Type B pancreatic cell (in vitro differentiated cells): ENCODE measurements around the gene GRIK2. TPM values are rescaled to one million over a fixed set of nuclear protein-coding genes. Genes with fewer than 3 reads are reported as not detected.

Experiments used
- DNase-seq: peaks from one replicate; pipeline ENCODE4 v3.0.0; 2021; ENCODE audit warnings: mixed read lengths; ENCODE audit not compliant: unreplicated experiment; ENCODE audit errors: extremely low spot score
- H3K27ac Mint-ChIP-seq: 2 replicates; pipeline ENCODE4 v1.8.0; 2021; ENCODE audit warnings: mild to moderate bottlenecking, mixed read lengths
- H3K27me3 Mint-ChIP-seq: 2 replicates; pipeline ENCODE4 v1.8.0; 2021; ENCODE audit warnings: mixed read lengths
- H3K36me3 Mint-ChIP-seq: 2 replicates; pipeline ENCODE4 v1.8.0; 2021; ENCODE audit warnings: mixed read lengths
- H3K4me1 Mint-ChIP-seq: one replicate; pipeline ENCODE4 v1.8.0; 2021; ENCODE audit warnings: mixed read lengths; ENCODE audit not compliant: unreplicated experiment
- H3K4me3 Mint-ChIP-seq: 2 replicates; pipeline ENCODE4 v1.8.0; 2021; ENCODE audit warnings: mild to moderate bottlenecking, mixed read lengths
- H3K9me3 Mint-ChIP-seq: 2 replicates; pipeline ENCODE4 v1.8.0; 2021; ENCODE audit warnings: mixed read lengths
- total RNA-seq: library from RNA; stranded (reverse); gene quantifications from 2 replicates; pipeline ENCODE4 v1.2.1, GENCODE V29; 2021; ENCODE audit warnings: low replicate concordance
- TF ChIP-seq, protein P1 (sequence below): fragments of 200-600 bp; sonication (generic); conservative IDR thresholded peaks from 2 replicates; pipeline ENCODE4 v1.5.0; 2021; ENCODE audit warnings: antibody characterized with exemption, mild to moderate bottlenecking

The GRIK2 gene
- total RNA-seq, 1 donor from 2014 or later = 4.8 TPM

DNA sequence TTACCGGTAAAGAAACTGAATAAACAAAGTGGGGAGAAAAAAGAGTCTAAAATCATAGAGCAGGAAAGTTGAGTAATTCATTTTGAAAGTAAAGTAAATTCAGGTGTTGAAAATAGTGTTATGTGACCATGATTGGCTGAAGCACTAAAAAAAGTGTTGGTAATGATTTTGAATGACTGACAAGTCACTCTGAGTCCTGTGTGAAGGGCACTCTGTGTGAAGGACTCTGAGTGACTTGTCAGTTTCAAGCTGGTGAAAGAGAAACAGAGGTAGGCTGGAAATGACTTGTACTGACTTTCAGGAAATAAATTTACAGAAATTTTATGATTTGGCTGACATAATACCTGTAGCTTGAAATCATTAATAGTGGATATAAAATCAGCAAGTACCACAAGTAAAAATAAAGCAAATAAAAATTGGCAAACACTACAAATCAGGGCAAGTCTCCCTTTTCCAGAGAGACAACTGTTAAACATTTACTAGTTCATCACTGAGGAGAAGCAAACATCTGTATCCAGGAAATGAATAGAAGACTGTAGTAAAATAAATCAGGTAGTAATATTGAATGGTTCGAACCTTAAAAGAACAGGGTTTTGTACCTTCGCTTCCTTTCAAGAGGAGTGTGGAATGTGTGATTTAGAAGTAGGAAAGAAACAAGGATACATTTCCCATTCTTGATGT lies 630.6 kb downstream of the GRIK2 start:
- no peak overlapping the region for H3K4me3 Mint-ChIP-seq
- no peaks in the 10 kb centered on the region for H3K27me3 Mint-ChIP-seq
- TF ChIP-seq, protein P1, sequence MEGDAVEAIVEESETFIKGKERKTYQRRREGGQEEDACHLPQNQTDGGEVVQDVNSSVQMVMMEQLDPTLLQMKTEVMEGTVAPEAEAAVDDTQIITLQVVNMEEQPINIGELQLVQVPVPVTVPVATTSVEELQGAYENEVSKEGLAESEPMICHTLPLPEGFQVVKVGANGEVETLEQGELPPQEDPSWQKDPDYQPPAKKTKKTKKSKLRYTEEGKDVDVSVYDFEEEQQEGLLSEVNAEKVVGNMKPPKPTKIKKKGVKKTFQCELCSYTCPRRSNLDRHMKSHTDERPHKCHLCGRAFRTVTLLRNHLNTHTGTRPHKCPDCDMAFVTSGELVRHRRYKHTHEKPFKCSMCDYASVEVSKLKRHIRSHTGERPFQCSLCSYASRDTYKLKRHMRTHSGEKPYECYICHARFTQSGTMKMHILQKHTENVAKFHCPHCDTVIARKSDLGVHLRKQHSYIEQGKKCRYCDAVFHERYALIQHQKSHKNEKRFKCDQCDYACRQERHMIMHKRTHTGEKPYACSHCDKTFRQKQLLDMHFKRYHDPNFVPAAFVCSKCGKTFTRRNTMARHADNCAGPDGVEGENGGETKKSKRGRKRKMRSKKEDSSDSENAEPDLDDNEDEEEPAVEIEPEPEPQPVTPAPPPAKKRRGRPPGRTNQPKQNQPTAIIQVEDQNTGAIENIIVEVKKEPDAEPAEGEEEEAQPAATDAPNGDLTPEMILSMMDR = no peak
- H3K4me1 Mint-ChIP-seq = peaks cover 3% of the 10 kb centered on the region
- no peaks in the 10 kb centered on the region for H3K9me3 Mint-ChIP-seq
- DNase-seq = no peak
- H3K36me3 Mint-ChIP-seq = no peaks in the 10 kb centered on the region
- no peak overlapping the region for H3K27ac Mint-ChIP-seq

DNA sequence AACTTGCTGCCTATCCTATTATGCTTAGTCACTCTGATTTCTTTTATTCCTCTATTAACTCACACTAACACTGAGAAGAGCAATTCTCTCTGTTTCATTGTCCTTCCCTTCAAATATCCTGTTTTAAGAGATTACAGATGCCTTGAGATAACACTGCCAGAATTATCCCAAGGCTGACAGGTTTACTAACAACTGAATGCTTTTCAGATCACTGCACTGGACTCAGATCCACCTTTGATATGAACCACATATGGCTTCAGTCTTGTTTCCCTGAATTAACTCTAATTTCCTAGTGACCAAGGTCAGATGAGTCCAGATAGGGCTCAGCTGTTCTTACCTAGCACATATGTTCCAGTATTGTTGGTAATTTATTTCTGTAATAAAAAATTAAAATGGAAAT lies 633.1 kb downstream of the GRIK2 start:
- Mint-ChIP-seq H3K9me3 (no peaks in the 10 kb centered on the region), H3K27me3 (no peaks in the 10 kb centered on the region), H3K4me3 (no peak overlapping the region), H3K4me1 (peaks cover 3% of the 10 kb centered on the region), H3K27ac (no peak overlapping the region), H3K36me3 (no peaks in the 10 kb centered on the region)
- DNase-seq = no peak
- TF ChIP-seq, protein P1 = no peak

DNA sequence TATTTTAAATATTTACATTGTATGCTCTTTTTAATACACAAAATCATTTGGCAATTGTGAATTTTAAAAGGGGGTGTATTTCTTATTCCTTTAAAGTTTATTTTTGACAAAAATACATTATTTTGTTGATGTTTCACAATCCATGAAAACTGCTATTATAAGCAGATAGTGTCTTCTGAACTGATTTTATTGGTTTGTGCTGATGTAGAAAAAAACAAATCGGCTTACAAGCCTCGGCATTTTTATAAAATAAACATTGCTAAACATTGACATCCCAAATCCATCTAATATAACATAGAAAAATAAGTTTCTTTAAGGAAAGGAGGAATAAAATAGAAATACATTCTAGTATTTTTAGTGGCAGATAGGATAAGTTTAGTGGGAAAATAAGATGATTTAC lies 634.7 kb downstream of the GRIK2 start:
- no peaks in the 10 kb centered on the region for H3K36me3 Mint-ChIP-seq
- no peaks in the 10 kb centered on the region for H3K27me3 Mint-ChIP-seq
- no peak overlapping the region for H3K27ac Mint-ChIP-seq
- no peaks in the 10 kb centered on the region for H3K9me3 Mint-ChIP-seq
- no peak overlapping the region for H3K4me3 Mint-ChIP-seq
- no peak for DNase-seq
- H3K4me1 Mint-ChIP-seq = peaks cover 3% of the 10 kb centered on the region
- TF ChIP-seq, protein P1 = no peak

DNA sequence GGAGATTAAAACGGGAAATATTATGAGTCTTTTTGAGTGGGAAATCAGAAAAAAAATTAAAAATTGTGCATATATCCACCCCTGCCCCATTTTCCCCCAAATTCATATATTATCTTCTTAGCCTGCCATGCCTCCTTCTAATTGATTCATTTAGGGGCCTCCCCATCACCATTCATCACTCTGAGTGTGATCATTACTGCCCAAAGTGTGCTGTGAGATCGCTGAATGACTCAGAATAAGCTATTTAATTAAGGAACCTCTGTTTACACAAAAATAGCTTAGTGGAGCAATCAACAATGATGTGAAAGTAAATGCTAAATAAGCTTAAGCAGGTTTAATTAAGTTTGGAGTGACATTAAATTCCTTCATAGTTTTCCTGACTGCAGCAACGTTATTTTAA lies 645.5 kb downstream of the GRIK2 start:
- no peak overlapping the region for H3K27ac Mint-ChIP-seq
- H3K36me3 Mint-ChIP-seq = no peaks in the 10 kb centered on the region
- TF ChIP-seq, protein P1 = no peak

DNA sequence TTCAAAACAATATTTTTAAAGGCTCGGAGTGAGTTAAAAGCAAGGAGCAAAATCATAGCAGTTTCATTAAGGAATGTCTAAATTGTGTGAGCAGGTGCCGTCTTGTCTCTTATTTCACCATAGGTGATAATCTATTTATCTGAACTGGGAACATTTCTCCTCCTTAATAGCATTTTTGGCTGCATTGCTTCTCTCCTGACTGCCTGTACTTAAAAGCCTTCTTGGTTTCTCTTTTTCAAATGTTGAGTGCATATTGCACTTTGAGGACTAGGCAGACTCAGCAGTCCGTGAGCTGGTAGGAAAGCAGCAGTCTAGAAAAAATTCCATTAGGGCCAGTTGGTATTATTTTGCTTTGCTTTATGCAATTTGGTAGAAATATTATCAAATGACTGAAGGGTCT lies 645.9 kb downstream of the GRIK2 start:
- H3K4me3 Mint-ChIP-seq = no peak overlapping the region
- H3K4me1 Mint-ChIP-seq = no peaks in the 10 kb centered on the region
- no peak for DNase-seq
- TF ChIP-seq, protein P1 = no peak
- peaks cover under 1% of the 10 kb centered on the region for H3K9me3 Mint-ChIP-seq
- no peaks in the 10 kb centered on the region for H3K36me3 Mint-ChIP-seq
- H3K27ac Mint-ChIP-seq = no peak overlapping the region
- H3K27me3 Mint-ChIP-seq = no peaks in the 10 kb centered on the region

More for the DNA sequence above, 645.5 kb downstream of the GRIK2 start:
- DNase-seq = no peak
- Mint-ChIP-seq H3K9me3 (no peaks in the 10 kb centered on the region), H3K4me1 (no peaks in the 10 kb centered on the region), H3K4me3 (no peak overlapping the region), H3K27me3 (no peaks in the 10 kb centered on the region)
